Cardiac muscle cell (in vitro differentiated cells and primary cell): ENCODE measurements around the gene UNC5B. TPM values are rescaled to one million over a fixed set of nuclear protein-coding genes. Genes with fewer than 3 reads are reported as not detected.

Source experiments
- DNase-seq, 2 donors: peaks; one replicate each; pipeline versions ENCODE4 v3.0.0 to v3.0.0-alpha.2; 2010 to 2017; ENCODE audit warnings: low read depth in 1 of 2, low spot score in 1 of 2
- H3K27ac ChIP-seq: fragments of 200-600 bp; sonication (generic); 2 replicates; pipeline ENCODE4 v1.5.1; 2016
- H3K27me3 ChIP-seq: fragments of 200-600 bp; sonication (generic); 2 replicates; pipeline ENCODE4 v1.6.0; 2016; ENCODE audit warnings: control low read depth
- H3K36me3 ChIP-seq: fragments of 200-600 bp; sonication (generic); 2 replicates; pipeline ENCODE4 v1.5.1; 2016; ENCODE audit warnings: control low read depth
- H3K4me1 ChIP-seq: fragments of 200-600 bp; sonication (generic); 2 replicates; pipeline ENCODE4 v1.8.1; 2017; ENCODE audit warnings: low read depth, mild to moderate bottlenecking, mixed run types
- H3K4me3 ChIP-seq: fragments of 200-600 bp; sonication (generic); 2 replicates; pipeline ENCODE4 v1.5.1; 2016; ENCODE audit warnings: mild to moderate bottlenecking
- H3K9me3 ChIP-seq: fragments of 200-600 bp; sonication (generic); 2 replicates; pipeline ENCODE4 v1.5.1; 2017; ENCODE audit warnings: low read depth, mild to moderate bottlenecking, control low read depth
- CTCF ChIP-seq: IDR thresholded peaks from 2 replicates; pipeline ENCODE4 v1.5.1; 2012; ENCODE audit warnings: low read depth, mild to moderate bottlenecking, low read length
- polyA plus RNA-seq: library from polyadenylated mRNA; unstranded; fragments of >200 nt; fragmentation: Nextera tagmentation; extraction: Ambion mirVana; gene quantifications from 2 replicates; pipeline ENCODE4 v1.2.1, GENCODE V29; 2016
- total RNA-seq: library from RNA; depleted of rRNA; stranded (reverse); fragments of >200 nt; gene quantifications from 2 replicates; pipeline ENCODE4 v1.2.3, GENCODE V29; 2016

UNC5B gene
- total and polyA plus RNA-seq, 2 experiments from 2014 or later, result 73.3 to 172 TPM

DNA sequence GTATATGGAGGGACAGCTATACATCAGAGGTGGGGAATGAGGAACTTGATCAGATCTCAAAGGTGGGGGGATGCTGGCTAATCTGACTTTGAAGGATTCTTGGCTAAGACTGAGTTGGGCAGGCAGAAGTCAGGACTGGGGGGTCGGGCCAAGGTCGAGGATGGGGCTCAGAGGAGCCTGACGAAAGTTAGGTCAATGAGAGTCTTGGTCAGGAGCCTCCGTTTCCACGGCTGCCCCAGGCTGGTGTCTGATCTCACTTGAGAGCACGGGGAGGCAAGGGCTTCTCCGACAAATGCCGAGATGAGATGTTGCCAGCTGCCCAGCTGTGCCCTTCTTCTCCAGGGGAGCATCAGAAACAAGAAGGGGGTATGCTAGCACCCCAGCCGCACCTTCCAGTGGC lies 112.4 kb downstream of the UNC5B start:
- no peaks in the 10 kb centered on the region for H3K9me3 ChIP-seq
- no peak overlapping the region for H3K27ac ChIP-seq
- no peak for DNase-seq
- no peak overlapping the region for H3K4me3 ChIP-seq
- no peaks in the 10 kb centered on the region for H3K27me3 ChIP-seq
- no peak for TF ChIP-seq CTCF
- no peaks in the 10 kb centered on the region for H3K4me1 ChIP-seq
- no peaks in the 10 kb centered on the region for H3K36me3 ChIP-seq

- no peaks in the 10 kb centered on the region for H3K4me1 ChIP-seq
- H3K9me3 ChIP-seq, result no peaks in the 10 kb centered on the region
- H3K36me3 ChIP-seq, result no peaks in the 10 kb centered on the region
- no peak overlapping the region for H3K27ac ChIP-seq
- no peak for TF ChIP-seq CTCF
- DNase-seq, result no peak
- no peaks in the 10 kb centered on the region for H3K27me3 ChIP-seq
- H3K4me3 ChIP-seq, result no peak overlapping the region
Measured at GRCh38 chr10:71325267-71325666, 112.9 kb downstream of the UNC5B start.

DNA sequence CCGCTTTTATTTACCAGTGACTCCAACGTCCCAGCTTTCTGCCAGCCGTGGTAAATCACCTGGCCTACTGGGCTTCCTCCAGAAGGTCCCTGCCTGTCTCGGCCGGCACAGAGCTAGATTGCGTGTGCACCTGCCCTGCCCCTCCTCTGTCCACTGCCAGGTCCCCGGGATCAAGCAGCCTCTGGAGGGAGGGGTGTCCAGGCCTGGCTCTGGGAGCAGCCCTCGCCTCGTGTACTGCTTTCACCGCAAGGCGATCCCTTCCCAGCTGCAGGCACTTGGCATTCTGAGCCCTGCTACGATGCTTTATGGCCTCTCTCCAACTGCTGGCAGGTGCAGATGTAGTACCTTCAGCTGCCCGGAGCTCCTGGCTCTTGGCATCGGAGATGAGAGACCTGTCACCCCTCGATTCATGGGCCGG lies 114.1 kb downstream of the UNC5B start:
- no peak overlapping the region for H3K4me3 ChIP-seq
- H3K36me3 ChIP-seq, result no peaks in the 10 kb centered on the region
- no peaks in the 10 kb centered on the region for H3K9me3 ChIP-seq
- no peak for TF ChIP-seq CTCF
- H3K27me3 ChIP-seq, result no peaks in the 10 kb centered on the region
- no peaks in the 10 kb centered on the region for H3K4me1 ChIP-seq
- H3K27ac ChIP-seq, result no peak overlapping the region
- no peak for DNase-seq

DNA sequence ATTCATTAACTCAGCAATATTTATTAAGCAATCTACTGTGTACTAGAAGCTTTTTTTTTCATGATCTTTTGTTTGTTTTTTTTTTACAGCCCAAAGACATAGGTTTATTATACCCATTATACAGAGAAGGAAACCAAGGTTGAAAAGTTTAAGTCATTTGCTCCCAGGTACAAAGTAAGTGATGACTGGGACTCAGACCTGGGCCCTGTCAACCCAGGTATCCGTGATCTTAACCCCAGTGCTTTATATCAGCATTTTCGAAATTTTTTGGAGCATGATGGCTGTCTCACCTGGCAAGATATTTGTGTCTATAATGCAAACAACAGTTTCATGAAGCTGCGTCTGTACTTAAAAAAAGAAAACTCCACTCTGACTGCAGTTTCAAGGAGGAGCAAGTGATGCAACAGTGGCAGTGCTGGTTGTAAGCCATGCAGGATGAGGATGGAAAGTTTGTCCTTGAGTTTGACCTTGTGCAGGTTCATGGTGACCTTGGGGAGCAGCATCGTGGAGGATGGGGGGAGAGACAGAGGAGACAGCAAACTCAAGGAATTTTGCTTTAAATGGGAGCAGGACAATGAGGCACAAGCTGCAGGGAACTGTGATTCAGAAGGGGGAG lies 118.5 kb downstream of the UNC5B start:
- Histone ChIP-seq H3K4me3 (no peak overlapping the region), H3K4me1 (no peaks in the 10 kb centered on the region), H3K27ac (no peak overlapping the region), H3K27me3 (no peaks in the 10 kb centered on the region), H3K9me3 (no peaks in the 10 kb centered on the region), H3K36me3 (no peaks in the 10 kb centered on the region)
- no peak for DNase-seq
- TF ChIP-seq CTCF, result no peak

GRCh38 chr10:71331736-71332135 lies 119.4 kb downstream of the UNC5B start:
- TF ChIP-seq CTCF, result no peak
- no peak for DNase-seq
- no peaks in the 10 kb centered on the region for H3K9me3 ChIP-seq

More at GRCh38 chr10:71331736-71332135, 119.4 kb downstream of the UNC5B start:
- Histone ChIP-seq H3K27ac (no peak overlapping the region), H3K27me3 (no peaks in the 10 kb centered on the region), H3K4me3 (no peak overlapping the region), H3K4me1 (no peaks in the 10 kb centered on the region), H3K36me3 (no peaks in the 10 kb centered on the region)
